ENCODE measurements around the gene SCARB1.

- TF ChIP-seq CTCF (IDR thresholded peaks at IDR 0.05; ENCODE audit: insufficient read depth, low read depth, low read length) (no peak), EZH2 (IDR thresholded peaks at IDR 0.05; ENCODE audit: insufficient read depth, low read length) (no peak)
Measured at GRCh38 chr12:124861492-124861891, 2.2 kb downstream of the SCARB1 start.

All from astrocyte (in vitro differentiated cells and primary cell).